Measurements from ENCODE around the gene KLF4. TPM values are rescaled to one million over a fixed set of nuclear protein-coding genes. Genes with fewer than 3 reads are reported as not detected.

The KLF4 gene
- polyA plus RNA-seq, 1 of the 3 experiments (the other 2 are of a cell fraction): 7.2 TPM

GRCh38 chr9:107472581-107473340, 16.8 kb downstream of the KLF4 start:
- Histone ChIP-seq H3K9me2 (no peaks in the 10 kb centered on the region), H2AFZ (ENCODE audit: low read depth) (no peak overlapping the region), H3F3A (replicated peaks; ENCODE audit: insufficient read depth) (no peaks in the 10 kb centered on the region), H4K20me1 (ENCODE audit: insufficient read depth) (no peaks in the 10 kb centered on the region), H3K4me1 (ENCODE audit: control insufficient read depth in 1 of 2, insufficient read depth in 2 of 2, low read depth in 1 of 2, low read length in 1 of 2) (no peaks in the 10 kb centered on the region), H3K79me2 (ENCODE audit: insufficient read depth) (no peaks in the 10 kb centered on the region), H3K4me3 (ENCODE audit: low read depth in 2 of 2, low read length in 1 of 2) (no peak overlapping the region), H3K27ac (ENCODE audit: low read depth in 2 of 2, low read length in 1 of 2) (no peak overlapping the region), H3K36me3 (replicated peaks in 1 of 2; ENCODE audit: control insufficient read depth in 1 of 2, insufficient read depth in 2 of 2, low read length in 1 of 2) (no peaks in the 10 kb centered on the region), H3K27me3 (ENCODE audit: insufficient read depth) (peaks cover 28% of the 10 kb centered on the region; the same call in 1 of the 2 replicates), H3K4me2 (no peak overlapping the region), H3K9me3 (no peaks in the 10 kb centered on the region), H3K9ac (no peak overlapping the region)
- 13% methylated on average over 9 of the region's 9 CpGs for WGBS (ENCODE audit: low lambda C conversion rate)
- no peak for TF ChIP-seq REST (IDR thresholded peaks at IDR 0.05; ENCODE audit: low read depth, low read length)
- TF ChIP-seq IRF3 (IDR thresholded peaks at IDR 0.05; ENCODE audit: low read depth, low read length): no peak
- no peak for TF ChIP-seq RAD21 (IDR thresholded peaks at IDR 0.05; ENCODE audit: low read length)
- no peak for TF ChIP-seq NFIC (IDR thresholded peaks at IDR 0.05; ENCODE audit: borderline replicate concordance)
- no peak for DNase-seq
- CTCF ChIA-PET: interaction anchor here (1.1 to 1.4 kb wide), 3 partner anchors 14 to 47 kb away, joined by 3 to 4 read pairs (median 3); no protein-coding TSS in a partner anchor
- POLR2A ChIA-PET: no interaction called here

GRCh38 chr9:107471552-107471951, 18.0 kb downstream of the KLF4 start:
- H3K9ac ChIP-seq: no peak overlapping the region
- H2AFZ ChIP-seq (ENCODE audit: low read depth): no peak overlapping the region
- DNase-seq: no peak
- no peak overlapping the region for H3K4me2 ChIP-seq
- H3F3A ChIP-seq (replicated peaks; ENCODE audit: insufficient read depth): no peaks in the 10 kb centered on the region
- no peaks in the 10 kb centered on the region for H3K9me3 ChIP-seq
- no peaks in the 10 kb centered on the region for H3K9me2 ChIP-seq
- H3K27ac ChIP-seq (ENCODE audit: low read depth in 2 of 2, low read length in 1 of 2): no peak overlapping the region
- H3K4me1 ChIP-seq (ENCODE audit: control insufficient read depth in 1 of 2, insufficient read depth in 2 of 2, low read depth in 1 of 2, low read length in 1 of 2): no peaks in the 10 kb centered on the region
- no peaks in the 10 kb centered on the region for H4K20me1 ChIP-seq (ENCODE audit: insufficient read depth)
- CTCF ChIA-PET: interaction anchor here (0.8 to 1.3 kb wide), 3 partner anchors 16 to 46 kb away, joined by 3 read pairs; no protein-coding TSS in a partner anchor
- WGBS (ENCODE audit: low lambda C conversion rate): 26% methylated on average over 6 of the region's 6 CpGs
- POLR2A ChIA-PET: interaction anchor here (0.7 kb wide), 1 partner anchor 672 kb away, joined by 4 read pairs; no protein-coding TSS in a partner anchor
- H3K4me3 ChIP-seq (ENCODE audit: low read depth in 2 of 2, low read length in 1 of 2): no peak overlapping the region
- H3K36me3 ChIP-seq (replicated peaks in 1 of 2; ENCODE audit: control insufficient read depth in 1 of 2, insufficient read depth in 2 of 2, low read length in 1 of 2): no peaks in the 10 kb centered on the region
- H3K79me2 ChIP-seq (ENCODE audit: insufficient read depth): no peaks in the 10 kb centered on the region
- H3K27me3 ChIP-seq (ENCODE audit: insufficient read depth): peaks cover 29% of the 10 kb centered on the region; the same call in 1 of the 2 replicates
- TF ChIP-seq TAF1 (IDR thresholded peaks at IDR 0.05; ENCODE audit: borderline replicate concordance, low read depth, low read length) (no peak), EP300 (IDR thresholded peaks at IDR 0.05; ENCODE audit: borderline replicate concordance in 1 of 2, low read depth in 1 of 2, low read length in 1 of 2) (no peak), GABPA (IDR thresholded peaks at IDR 0.05; ENCODE audit: low read depth) (no peak), REST (IDR thresholded peaks at IDR 0.05; ENCODE audit: low read depth, low read length) (no peak), TCF12 (IDR thresholded peaks at IDR 0.05) (no peak), IRF3 (IDR thresholded peaks at IDR 0.05; ENCODE audit: low read depth, low read length) (no peak), SMC3 (IDR thresholded peaks at IDR 0.05; ENCODE audit: low read depth, low read length) (no peak), USF1 (IDR thresholded peaks at IDR 0.05; ENCODE audit: borderline replicate concordance, low read depth) (no peak), RCOR1 (IDR thresholded peaks at IDR 0.05; ENCODE audit: low read length) (no peak), NFIC (IDR thresholded peaks at IDR 0.05; ENCODE audit: borderline replicate concordance) (no peak), MXI1 (IDR thresholded peaks at IDR 0.05; ENCODE audit: low read depth, low read length) (no peak)
